Panc1 (cell line): ENCODE measurements around the gene GAN. TPM values are rescaled to one million over a fixed set of nuclear protein-coding genes. Genes with fewer than 3 reads are reported as not detected.

Source experiments
- ATAC-seq: fragments of 200-7000 bp; cut with Tn5 transposase; 2 replicates; pipeline ENCODE4 v1.9.1; 2020; ENCODE audit warnings: mild to moderate bottlenecking, moderate library complexity
- BruUV-seq: library from RNA; stranded (reverse); fragments of 400-500 nt; replicated peaks from 2 replicates; lab custom pipeline; 2021; lab: Mats Ljungman, UMichigan
- CTCF ChIA-PET: fragments of 300-600 bp; sonication (Branson Sonifier 250); formaldehyde crosslinking; loops from one replicate; lab custom pipeline; 2022; ENCODE audit warnings: antibody characterized with exemption; lab: Charles Lee
- POLR2A ChIA-PET: fragments of 300-600 bp; sonication (Branson Sonifier 250); formaldehyde crosslinking; loops from one replicate; lab custom pipeline; 2022; ENCODE audit warnings: antibody characterized with exemption; lab: Charles Lee
- DNase-seq: peaks from one replicate; pipeline ENCODE4 v3.0.0-alpha.2; 2010; ENCODE audit warnings: low read depth, low spot score
- H3K27ac ChIP-seq: 2 replicates; pipeline ENCODE4 v1.5.1; 2011; ENCODE audit warnings: mild to moderate bottlenecking, low read length, inconsistent platforms
- H3K27me3 ChIP-seq: fragments of 200-500 bp; sonication (Bioruptor generic); 2 replicates; pipeline ENCODE4 v1.6.0; 2014; ENCODE audit warnings: low read length, inconsistent platforms; ENCODE audit not compliant: control insufficient read depth, insufficient read depth
- H3K36me3 ChIP-seq: fragments of 200-500 bp; sonication (Bioruptor generic); 2 replicates; pipeline ENCODE4 v1.5.1; 2014; ENCODE audit warnings: inconsistent platforms, mild to moderate bottlenecking, low read length, moderate library complexity; ENCODE audit not compliant: control insufficient read depth, insufficient read depth
- H3K4me1 ChIP-seq: 2 replicates; pipeline ENCODE4 v1.5.1; 2011; ENCODE audit warnings: inconsistent platforms, mild to moderate bottlenecking, low read length, moderate library complexity; ENCODE audit not compliant: control insufficient read depth, insufficient read depth
- H3K4me3 ChIP-seq, 2 experiments: 2 replicates each; pipeline ENCODE4 v1.5.1; 2011 to 2012; ENCODE audit warnings: low read depth in 2 of 2, low read length in 2 of 2, mild to moderate bottlenecking in 2 of 2, inconsistent platforms in 1 of 2, moderate library complexity in 1 of 2
- H3K9me3 ChIP-seq: fragments of 200-500 bp; sonication (Bioruptor generic); 2 replicates; pipeline ENCODE4 v1.5.1; 2014; ENCODE audit warnings: low read depth, mild to moderate bottlenecking, inconsistent platforms, low read length, moderate library complexity; ENCODE audit not compliant: control insufficient read depth, insufficient read depth
- POLR2AphosphoS5 ChIP-seq: IDR thresholded peaks from 2 replicates; pipeline ENCODE4 v1.6.1; 2012; ENCODE audit warnings: mild to moderate bottlenecking, low read depth, low read length, moderate library complexity
- SIN3A ChIP-seq: IDR thresholded peaks from 2 replicates; pipeline ENCODE4 v1.6.1; 2012; ENCODE audit warnings: low read depth, mild to moderate bottlenecking, low read length, moderate library complexity, borderline replicate concordance; ENCODE audit not compliant: insufficient read depth
- TCF7L2 ChIP-seq: IDR thresholded peaks from 2 replicates; pipeline ENCODE4 v1.6.1; 2011; ENCODE audit warnings: mild to moderate bottlenecking, low read depth, low read length, inconsistent platforms
- in situ Hi-C: cut with HindIII; loops from 2 replicates; pipeline ENCODE4 v1.10.0; 2016; ENCODE audit warnings: low sequenced_read_pairs, low pct_unique_long_range_greater_than_20kb
- intact Hi-C: fragments of 100-400 bp; cut with micrococcal nuclease; formaldehyde crosslinking; loops from one replicate; pipeline ENCODE4 v1.10.0; 2022; ENCODE audit not compliant: unreplicated experiment
- total RNA-seq: library from RNA; stranded (reverse); gene quantifications from one replicate; pipeline ENCODE4 v1.2.1, GENCODE V29; 2021; ENCODE audit not compliant: unreplicated experiment
- TF ChIP-seq, protein P1 (sequence below), 2 experiments: IDR thresholded peaks; 2 replicates each; pipeline ENCODE4 v1.6.1; 2011 to 2012; ENCODE audit warnings: low read depth in 2 of 2, control low read depth in 1 of 2, low read length in 1 of 2, mild to moderate bottlenecking in 1 of 2, moderate library complexity in 1 of 2; ENCODE audit not compliant: insufficient read depth in 1 of 2
- TF ChIP-seq, protein P2 (sequence below): fragments of 450-650 bp; IDR thresholded peaks from 2 replicates; pipeline ENCODE4 v1.5.1; 2017; ENCODE audit warnings: mild to moderate bottlenecking

The GAN gene
- total RNA-seq, 1 experiment from 2014 or later: 9.1 TPM

DNA sequence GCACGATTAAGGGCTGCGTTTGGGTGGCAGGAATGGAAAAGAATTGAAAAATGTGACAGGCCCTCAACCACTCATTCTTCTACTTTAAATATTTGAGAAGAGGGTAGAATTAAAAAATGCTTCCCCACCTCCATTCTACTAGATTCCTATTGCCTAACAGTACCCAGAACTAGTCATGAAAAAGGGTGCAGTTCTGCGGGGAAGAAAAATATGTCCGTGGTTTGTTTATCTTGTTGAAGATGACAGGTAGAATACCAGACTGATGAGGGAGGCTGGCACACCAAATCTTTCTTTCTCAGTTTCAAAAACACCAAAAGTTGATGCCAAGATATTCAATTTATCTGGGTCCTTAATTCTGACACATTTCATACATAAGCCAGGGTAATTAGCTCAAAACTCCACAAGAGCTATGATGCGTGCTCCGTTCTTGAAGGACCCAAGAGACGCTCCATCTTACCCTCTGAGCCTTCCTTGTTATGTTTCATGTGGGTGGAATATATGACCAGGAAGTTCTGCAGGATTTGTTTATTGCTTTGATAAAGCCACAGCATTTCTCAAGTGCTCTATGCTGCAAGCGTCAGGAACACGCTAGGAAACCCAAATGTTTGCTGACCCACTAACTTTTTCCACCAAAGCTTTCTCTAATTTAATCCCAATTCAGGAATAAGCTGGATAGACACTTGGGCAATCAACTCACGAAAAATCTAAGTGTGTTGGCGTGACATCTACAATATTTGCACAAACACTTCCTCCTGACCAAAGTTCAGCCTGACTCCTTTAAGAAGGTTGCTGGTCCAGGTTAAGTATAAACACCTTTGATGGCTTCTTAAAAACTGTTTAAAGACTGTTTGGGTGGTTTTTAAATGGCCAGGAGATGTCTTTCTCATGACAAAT lies 20.6 kb upstream of the GAN start:
- in situ Hi-C loops (no loop called here), intact Hi-C loops (no loop called here)
- H3K4me3 ChIP-seq: no peak overlapping the region
- DNase-seq: no peak
- H3K9me3 ChIP-seq: no peaks in the 10 kb centered on the region
- no peaks in the 10 kb centered on the region for H3K36me3 ChIP-seq
- no peaks in the 10 kb centered on the region for H3K4me1 ChIP-seq
- H3K27ac ChIP-seq: no peak overlapping the region
- no peak for ATAC-seq
- ChIA-PET CTCF (no interaction called here), POLR2A (no interaction called here)
- no peaks in the 10 kb centered on the region for H3K27me3 ChIP-seq
- TF ChIP-seq, protein P1, sequence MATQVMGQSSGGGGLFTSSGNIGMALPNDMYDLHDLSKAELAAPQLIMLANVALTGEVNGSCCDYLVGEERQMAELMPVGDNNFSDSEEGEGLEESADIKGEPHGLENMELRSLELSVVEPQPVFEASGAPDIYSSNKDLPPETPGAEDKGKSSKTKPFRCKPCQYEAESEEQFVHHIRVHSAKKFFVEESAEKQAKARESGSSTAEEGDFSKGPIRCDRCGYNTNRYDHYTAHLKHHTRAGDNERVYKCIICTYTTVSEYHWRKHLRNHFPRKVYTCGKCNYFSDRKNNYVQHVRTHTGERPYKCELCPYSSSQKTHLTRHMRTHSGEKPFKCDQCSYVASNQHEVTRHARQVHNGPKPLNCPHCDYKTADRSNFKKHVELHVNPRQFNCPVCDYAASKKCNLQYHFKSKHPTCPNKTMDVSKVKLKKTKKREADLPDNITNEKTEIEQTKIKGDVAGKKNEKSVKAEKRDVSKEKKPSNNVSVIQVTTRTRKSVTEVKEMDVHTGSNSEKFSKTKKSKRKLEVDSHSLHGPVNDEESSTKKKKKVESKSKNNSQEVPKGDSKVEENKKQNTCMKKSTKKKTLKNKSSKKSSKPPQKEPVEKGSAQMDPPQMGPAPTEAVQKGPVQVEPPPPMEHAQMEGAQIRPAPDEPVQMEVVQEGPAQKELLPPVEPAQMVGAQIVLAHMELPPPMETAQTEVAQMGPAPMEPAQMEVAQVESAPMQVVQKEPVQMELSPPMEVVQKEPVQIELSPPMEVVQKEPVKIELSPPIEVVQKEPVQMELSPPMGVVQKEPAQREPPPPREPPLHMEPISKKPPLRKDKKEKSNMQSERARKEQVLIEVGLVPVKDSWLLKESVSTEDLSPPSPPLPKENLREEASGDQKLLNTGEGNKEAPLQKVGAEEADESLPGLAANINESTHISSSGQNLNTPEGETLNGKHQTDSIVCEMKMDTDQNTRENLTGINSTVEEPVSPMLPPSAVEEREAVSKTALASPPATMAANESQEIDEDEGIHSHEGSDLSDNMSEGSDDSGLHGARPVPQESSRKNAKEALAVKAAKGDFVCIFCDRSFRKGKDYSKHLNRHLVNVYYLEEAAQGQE (IDR thresholded peaks at IDR 0.05; ENCODE audit: insufficient read depth in 1 of 2, low read depth in 2 of 2, low read length in 1 of 2): no peak
- TF ChIP-seq TCF7L2 (no peak), SIN3A (no peak), POLR2AphosphoS5 (no peak)
- TF ChIP-seq, protein P2, sequence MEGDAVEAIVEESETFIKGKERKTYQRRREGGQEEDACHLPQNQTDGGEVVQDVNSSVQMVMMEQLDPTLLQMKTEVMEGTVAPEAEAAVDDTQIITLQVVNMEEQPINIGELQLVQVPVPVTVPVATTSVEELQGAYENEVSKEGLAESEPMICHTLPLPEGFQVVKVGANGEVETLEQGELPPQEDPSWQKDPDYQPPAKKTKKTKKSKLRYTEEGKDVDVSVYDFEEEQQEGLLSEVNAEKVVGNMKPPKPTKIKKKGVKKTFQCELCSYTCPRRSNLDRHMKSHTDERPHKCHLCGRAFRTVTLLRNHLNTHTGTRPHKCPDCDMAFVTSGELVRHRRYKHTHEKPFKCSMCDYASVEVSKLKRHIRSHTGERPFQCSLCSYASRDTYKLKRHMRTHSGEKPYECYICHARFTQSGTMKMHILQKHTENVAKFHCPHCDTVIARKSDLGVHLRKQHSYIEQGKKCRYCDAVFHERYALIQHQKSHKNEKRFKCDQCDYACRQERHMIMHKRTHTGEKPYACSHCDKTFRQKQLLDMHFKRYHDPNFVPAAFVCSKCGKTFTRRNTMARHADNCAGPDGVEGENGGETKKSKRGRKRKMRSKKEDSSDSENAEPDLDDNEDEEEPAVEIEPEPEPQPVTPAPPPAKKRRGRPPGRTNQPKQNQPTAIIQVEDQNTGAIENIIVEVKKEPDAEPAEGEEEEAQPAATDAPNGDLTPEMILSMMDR: no peak
- BruUV-seq: no TSS peak

DNA sequence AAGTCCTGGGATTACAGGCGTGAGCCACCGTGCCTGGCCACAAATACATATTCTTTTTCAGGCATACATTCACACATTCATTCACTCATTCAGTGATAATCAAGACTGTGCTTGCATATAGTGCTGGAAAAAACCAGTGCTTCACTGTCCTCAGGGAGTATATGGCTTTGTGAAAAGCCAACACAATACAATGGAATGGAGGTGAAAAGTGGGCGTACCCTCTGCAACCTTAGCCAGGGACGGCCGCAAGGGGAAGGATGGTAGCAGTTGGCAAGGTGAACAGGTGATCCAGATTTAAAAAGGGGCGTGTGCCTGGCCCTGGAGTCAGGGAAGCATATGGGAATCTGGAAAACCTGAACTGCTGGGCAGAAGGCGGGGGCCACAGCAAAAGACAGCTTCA lies 18.1 kb upstream of the GAN start:
- no peaks in the 10 kb centered on the region for H3K9me3 ChIP-seq
- no peaks in the 10 kb centered on the region for H3K27me3 ChIP-seq
- POLR2A ChIA-PET: no interaction called here
- no peak overlapping the region for H3K4me3 ChIP-seq
- no peak for DNase-seq
- ATAC-seq: no peak
- no TSS peak for BruUV-seq
- intact Hi-C loops: no loop called here
- CTCF ChIA-PET: no interaction called here
- no peaks in the 10 kb centered on the region for H3K36me3 ChIP-seq
- no peak for TF ChIP-seq SIN3A
- TF ChIP-seq, protein P1 (IDR thresholded peaks at IDR 0.05; ENCODE audit: insufficient read depth in 1 of 2, low read depth in 2 of 2, low read length in 1 of 2): no peak
- no peak for TF ChIP-seq POLR2AphosphoS5
- TF ChIP-seq, protein P2: no peak
- TF ChIP-seq TCF7L2: no peak
- no peaks in the 10 kb centered on the region for H3K4me1 ChIP-seq
- in situ Hi-C loops: no loop called here
- no peak overlapping the region for H3K27ac ChIP-seq
